ENCODE measurements around the gene FAIM2.

FAIM2 gene

GRCh38 chr12:49934505-49934904 is 30.8 kb upstream of the FAIM2 start:
- no peak overlapping the region for H3K9ac ChIP-seq (ENCODE audit: low read depth, low read length)
- no peaks in the 10 kb centered on the region for H3K36me3 ChIP-seq (ENCODE audit: control insufficient read depth, insufficient read depth, low read length)
- H3K9me3 ChIP-seq (ENCODE audit: control insufficient read depth, insufficient read depth, low read length) = no peaks in the 10 kb centered on the region
- no peaks in the 10 kb centered on the region for H3K4me1 ChIP-seq (ENCODE audit: control insufficient read depth, insufficient read depth, low read length)
- no peak overlapping the region for H3K4me3 ChIP-seq (ENCODE audit: low read depth, low read length)
- no peaks in the 10 kb centered on the region for H3K27me3 ChIP-seq (ENCODE audit: control insufficient read depth, insufficient read depth, low read length)

- H3K27me3 ChIP-seq (ENCODE audit: control insufficient read depth, insufficient read depth, low read length) = no peaks in the 10 kb centered on the region
- no peaks in the 10 kb centered on the region for H3K4me1 ChIP-seq (ENCODE audit: control insufficient read depth, insufficient read depth, low read length)
- H3K36me3 ChIP-seq (ENCODE audit: control insufficient read depth, insufficient read depth, low read length) = no peaks in the 10 kb centered on the region
- no peaks in the 10 kb centered on the region for H3K9me3 ChIP-seq (ENCODE audit: control insufficient read depth, insufficient read depth, low read length)
- no peak overlapping the region for H3K9ac ChIP-seq (ENCODE audit: low read depth, low read length)
- no peak overlapping the region for H3K4me3 ChIP-seq (ENCODE audit: low read depth, low read length)
Measured at GRCh38 chr12:49933796-49934195, 30.1 kb upstream of the FAIM2 start.

GRCh38 chr12:49932533-49933130 is 28.9 kb upstream of the FAIM2 start:
- Histone ChIP-seq H3K9me3 (ENCODE audit: control insufficient read depth, insufficient read depth, low read length) (no peaks in the 10 kb centered on the region), H3K4me3 (ENCODE audit: low read depth, low read length) (no peak overlapping the region), H3K36me3 (ENCODE audit: control insufficient read depth, insufficient read depth, low read length) (no peaks in the 10 kb centered on the region), H3K4me1 (ENCODE audit: control insufficient read depth, insufficient read depth, low read length) (no peaks in the 10 kb centered on the region), H3K9ac (ENCODE audit: low read depth, low read length) (no peak overlapping the region), H3K27me3 (ENCODE audit: control insufficient read depth, insufficient read depth, low read length) (no peaks in the 10 kb centered on the region)

GRCh38 chr12:49932023-49932422 is 28.3 kb upstream of the FAIM2 start:
- H3K36me3 ChIP-seq (ENCODE audit: control insufficient read depth, insufficient read depth, low read length) = no peaks in the 10 kb centered on the region
- H3K27me3 ChIP-seq (ENCODE audit: control insufficient read depth, insufficient read depth, low read length) = no peaks in the 10 kb centered on the region
- H3K9me3 ChIP-seq (ENCODE audit: control insufficient read depth, insufficient read depth, low read length) = no peaks in the 10 kb centered on the region
- no peaks in the 10 kb centered on the region for H3K4me1 ChIP-seq (ENCODE audit: control insufficient read depth, insufficient read depth, low read length)
- no peak overlapping the region for H3K4me3 ChIP-seq (ENCODE audit: low read depth, low read length)
- H3K9ac ChIP-seq (ENCODE audit: low read depth, low read length) = no peak overlapping the region

GRCh38 chr12:49930515-49931288 is 27.0 kb upstream of the FAIM2 start:
- Histone ChIP-seq H3K4me3 (ENCODE audit: low read depth, low read length) (no peak overlapping the region), H3K27me3 (ENCODE audit: control insufficient read depth, insufficient read depth, low read length) (no peaks in the 10 kb centered on the region), H3K36me3 (ENCODE audit: control insufficient read depth, insufficient read depth, low read length) (no peaks in the 10 kb centered on the region), H3K9me3 (ENCODE audit: control insufficient read depth, insufficient read depth, low read length) (no peaks in the 10 kb centered on the region), H3K9ac (ENCODE audit: low read depth, low read length) (no peak overlapping the region), H3K4me1 (ENCODE audit: control insufficient read depth, insufficient read depth, low read length) (no peaks in the 10 kb centered on the region)

- H3K4me3 ChIP-seq (ENCODE audit: low read depth, low read length) = no peak overlapping the region
- H3K9ac ChIP-seq (ENCODE audit: low read depth, low read length) = no peak overlapping the region
- no peaks in the 10 kb centered on the region for H3K9me3 ChIP-seq (ENCODE audit: control insufficient read depth, insufficient read depth, low read length)
Measured at GRCh38 chr12:49929581-49929980, 25.9 kb upstream of the FAIM2 start.

GRCh38 chr12:49928471-49928870 is 24.8 kb upstream of the FAIM2 start:
- Histone ChIP-seq H3K36me3 (ENCODE audit: control insufficient read depth, insufficient read depth, low read length) (no peaks in the 10 kb centered on the region), H3K4me3 (ENCODE audit: low read depth, low read length) (no peak overlapping the region), H3K9ac (ENCODE audit: low read depth, low read length) (no peak overlapping the region), H3K9me3 (ENCODE audit: control insufficient read depth, insufficient read depth, low read length) (no peaks in the 10 kb centered on the region), H3K4me1 (ENCODE audit: control insufficient read depth, insufficient read depth, low read length) (no peaks in the 10 kb centered on the region), H3K27me3 (ENCODE audit: control insufficient read depth, insufficient read depth, low read length) (no peaks in the 10 kb centered on the region)

More at GRCh38 chr12:49929581-49929980, 25.9 kb upstream of the FAIM2 start:
- Histone ChIP-seq H3K27me3 (ENCODE audit: control insufficient read depth, insufficient read depth, low read length) (no peaks in the 10 kb centered on the region), H3K36me3 (ENCODE audit: control insufficient read depth, insufficient read depth, low read length) (no peaks in the 10 kb centered on the region), H3K4me1 (ENCODE audit: control insufficient read depth, insufficient read depth, low read length) (no peaks in the 10 kb centered on the region)

GRCh38 chr12:49925433-49926204 is 21.9 kb upstream of the FAIM2 start:
- no peaks in the 10 kb centered on the region for H3K36me3 ChIP-seq (ENCODE audit: control insufficient read depth, insufficient read depth, low read length)
- H3K4me1 ChIP-seq (ENCODE audit: control insufficient read depth, insufficient read depth, low read length) = no peaks in the 10 kb centered on the region

GRCh38 chr12:49924628-49925246 is 21.0 kb upstream of the FAIM2 start:
- H3K4me1 ChIP-seq (ENCODE audit: control insufficient read depth, insufficient read depth, low read length) = no peaks in the 10 kb centered on the region
- no peaks in the 10 kb centered on the region for H3K9me3 ChIP-seq (ENCODE audit: control insufficient read depth, insufficient read depth, low read length)
- H3K9ac ChIP-seq (ENCODE audit: low read depth, low read length) = no peak overlapping the region
- H3K4me3 ChIP-seq (ENCODE audit: low read depth, low read length) = no peak overlapping the region
- no peaks in the 10 kb centered on the region for H3K27me3 ChIP-seq (ENCODE audit: control insufficient read depth, insufficient read depth, low read length)
- no peaks in the 10 kb centered on the region for H3K36me3 ChIP-seq (ENCODE audit: control insufficient read depth, insufficient read depth, low read length)

More at GRCh38 chr12:49925433-49926204, 21.9 kb upstream of the FAIM2 start:
- Histone ChIP-seq H3K4me3 (ENCODE audit: low read depth, low read length) (no peak overlapping the region), H3K27me3 (ENCODE audit: control insufficient read depth, insufficient read depth, low read length) (no peaks in the 10 kb centered on the region), H3K9me3 (ENCODE audit: control insufficient read depth, insufficient read depth, low read length) (no peaks in the 10 kb centered on the region), H3K9ac (ENCODE audit: low read depth, low read length) (no peak overlapping the region)

- no peaks in the 10 kb centered on the region for H3K27me3 ChIP-seq (ENCODE audit: control insufficient read depth, insufficient read depth, low read length)
- H3K4me1 ChIP-seq (ENCODE audit: control insufficient read depth, insufficient read depth, low read length) = no peaks in the 10 kb centered on the region
- H3K9me3 ChIP-seq (ENCODE audit: control insufficient read depth, insufficient read depth, low read length) = no peaks in the 10 kb centered on the region
- no peak overlapping the region for H3K9ac ChIP-seq (ENCODE audit: low read depth, low read length)
- H3K4me3 ChIP-seq (ENCODE audit: low read depth, low read length) = no peak overlapping the region
- H3K36me3 ChIP-seq (ENCODE audit: control insufficient read depth, insufficient read depth, low read length) = no peaks in the 10 kb centered on the region
Measured at GRCh38 chr12:49923880-49924556, 20.3 kb upstream of the FAIM2 start.

GRCh38 chr12:49923035-49923644 is 19.4 kb upstream of the FAIM2 start:
- H3K4me3 ChIP-seq (ENCODE audit: low read depth, low read length) = no peak overlapping the region
- H3K9ac ChIP-seq (ENCODE audit: low read depth, low read length) = no peak overlapping the region

More at GRCh38 chr12:49923035-49923644, 19.4 kb upstream of the FAIM2 start:
- Histone ChIP-seq H3K9me3 (ENCODE audit: control insufficient read depth, insufficient read depth, low read length) (no peaks in the 10 kb centered on the region), H3K27me3 (ENCODE audit: control insufficient read depth, insufficient read depth, low read length) (no peaks in the 10 kb centered on the region), H3K36me3 (ENCODE audit: control insufficient read depth, insufficient read depth, low read length) (no peaks in the 10 kb centered on the region), H3K4me1 (ENCODE audit: control insufficient read depth, insufficient read depth, low read length) (no peaks in the 10 kb centered on the region)
